Epithelial cell of prostate (primary cell): Measurements from ENCODE around the gene TMEM106A.
A peak's percentile ranks its signal among the peaks of the same experiment; 100 is the strongest.
"Not testable (repeated sequence)": the region's sequence is repeated elsewhere in the genome, so short reads cannot be mapped to it uniquely, and the experiment has no call there.

Source experiments
- DNase-seq: peaks from one replicate; pipeline ENCODE4 v3.0.0-alpha.2; 2011; ENCODE audit warnings: low read depth, low spot score
- H3K27ac ChIP-seq: fragments of 450-650 bp; 2 replicates; pipeline ENCODE4 v1.5.1; 2017; ENCODE audit warnings: mild to moderate bottlenecking

The TMEM106A gene, protein sequence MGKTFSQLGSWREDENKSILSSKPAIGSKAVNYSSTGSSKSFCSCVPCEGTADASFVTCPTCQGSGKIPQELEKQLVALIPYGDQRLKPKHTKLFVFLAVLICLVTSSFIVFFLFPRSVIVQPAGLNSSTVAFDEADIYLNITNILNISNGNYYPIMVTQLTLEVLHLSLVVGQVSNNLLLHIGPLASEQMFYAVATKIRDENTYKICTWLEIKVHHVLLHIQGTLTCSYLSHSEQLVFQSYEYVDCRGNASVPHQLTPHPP

DNA sequence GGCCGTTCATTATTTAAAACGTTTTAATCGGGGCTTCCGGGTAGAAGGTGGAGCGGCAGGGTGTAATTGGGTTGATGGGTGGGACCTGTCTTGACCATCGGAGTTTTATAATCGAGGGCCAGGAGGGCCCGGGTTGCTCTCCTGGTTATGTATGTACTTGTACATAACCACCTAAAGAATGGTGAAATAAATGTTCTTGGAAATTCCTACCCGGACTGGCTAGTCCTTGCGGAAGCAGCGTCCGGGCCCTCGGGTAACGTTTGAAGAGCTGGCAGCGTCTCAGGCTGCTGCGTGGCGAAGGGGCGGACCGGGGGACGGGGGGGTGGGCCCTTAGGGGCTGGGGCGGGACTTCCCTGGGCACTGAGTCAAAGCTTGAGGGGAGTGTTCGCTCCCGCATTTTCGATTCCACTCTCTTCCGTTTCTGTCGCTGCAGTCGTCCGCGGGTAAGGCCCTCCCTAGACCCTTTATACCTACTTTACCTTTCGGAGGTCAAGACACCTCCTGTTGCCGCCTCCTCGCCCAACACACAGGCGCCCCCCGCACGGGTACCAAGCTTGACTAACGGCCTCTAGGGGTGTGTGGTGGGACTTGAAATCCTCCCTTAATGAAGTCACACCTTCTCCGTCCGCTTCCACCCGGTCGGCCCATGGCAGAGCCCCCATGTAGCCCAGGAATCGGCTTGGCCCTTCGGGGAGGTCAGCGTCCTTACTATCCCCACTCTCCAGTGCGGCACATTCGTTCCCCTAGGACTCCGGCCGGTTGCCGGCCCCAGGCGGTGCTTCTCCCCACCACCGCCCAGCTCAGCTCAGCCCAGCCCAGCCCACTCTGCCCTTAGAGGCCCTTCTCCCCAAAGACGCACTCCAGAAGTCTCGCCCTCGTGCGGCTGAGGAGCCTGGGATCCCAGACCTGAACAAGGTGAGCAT is at the start of gene TMEM106A:
TMEM106A (plus strand) TSS at position 396 of the 923 bp plus-strand sequence. CDS start 1,167 bp downstream, outside the sequence.
- peak within 1 kb of the TSS; percentile 73 for H3K27ac ChIP-seq

DNA sequence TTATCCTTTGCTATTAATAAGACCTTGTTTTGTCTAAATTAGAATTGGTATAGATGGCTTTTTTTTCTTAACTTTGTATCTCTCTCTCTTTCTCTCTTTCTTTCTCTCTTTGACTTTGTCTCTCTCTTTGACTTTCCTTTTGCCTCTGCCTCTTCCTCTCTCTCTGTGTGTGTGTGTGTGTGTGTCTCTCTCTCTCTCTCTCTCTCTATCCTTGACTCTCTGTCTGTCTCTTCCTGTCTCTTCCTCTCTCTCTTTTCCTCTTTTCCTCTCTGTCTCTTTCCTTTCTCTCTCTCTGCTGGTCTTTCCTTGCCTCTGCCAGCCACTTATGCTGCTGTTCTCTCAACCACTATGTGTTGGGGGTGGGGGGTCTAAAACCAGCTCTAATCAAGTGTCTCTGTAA is 45.7 kb upstream of the TMEM106A start:
- not testable (repeated sequence) for DNase-seq

More for the DNA sequence above, at the start of gene TMEM106A:
- peak; percentile 46 for DNase-seq

DNA sequence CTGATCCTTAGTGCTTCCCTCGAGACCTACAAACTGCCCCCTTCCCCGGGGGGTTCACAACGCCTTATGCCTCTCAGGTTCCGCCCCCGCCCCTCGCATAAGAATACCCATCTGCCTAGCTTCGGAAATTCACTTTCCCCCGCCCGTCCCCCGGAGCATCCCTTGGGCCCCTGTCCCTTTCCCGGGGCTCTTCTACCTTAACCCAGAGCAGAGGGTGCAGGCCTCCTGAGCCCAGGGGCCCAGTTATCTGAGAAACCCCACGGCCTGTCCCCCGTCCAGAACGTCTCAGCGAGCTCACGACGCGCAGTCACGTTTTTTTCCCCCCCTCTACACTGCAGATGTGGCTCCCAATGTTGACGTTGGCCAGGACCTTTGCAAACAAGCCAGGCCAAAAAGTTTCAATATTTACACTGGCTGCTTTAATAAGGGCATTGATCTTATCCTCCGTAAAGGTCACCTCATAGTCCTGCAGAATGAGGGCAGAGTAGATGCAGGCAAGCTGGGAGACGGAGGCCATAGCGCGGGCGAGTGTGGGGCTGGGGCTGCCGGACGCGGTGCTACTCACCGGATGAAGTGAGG is 42.0 kb upstream of the TMEM106A start:
- DNase-seq: no peak
- H3K27ac ChIP-seq: peak overlapping the region; percentile 94

More for the DNA sequence above, 45.7 kb upstream of the TMEM106A start:
- not testable (repeated sequence) for H3K27ac ChIP-seq

DNA sequence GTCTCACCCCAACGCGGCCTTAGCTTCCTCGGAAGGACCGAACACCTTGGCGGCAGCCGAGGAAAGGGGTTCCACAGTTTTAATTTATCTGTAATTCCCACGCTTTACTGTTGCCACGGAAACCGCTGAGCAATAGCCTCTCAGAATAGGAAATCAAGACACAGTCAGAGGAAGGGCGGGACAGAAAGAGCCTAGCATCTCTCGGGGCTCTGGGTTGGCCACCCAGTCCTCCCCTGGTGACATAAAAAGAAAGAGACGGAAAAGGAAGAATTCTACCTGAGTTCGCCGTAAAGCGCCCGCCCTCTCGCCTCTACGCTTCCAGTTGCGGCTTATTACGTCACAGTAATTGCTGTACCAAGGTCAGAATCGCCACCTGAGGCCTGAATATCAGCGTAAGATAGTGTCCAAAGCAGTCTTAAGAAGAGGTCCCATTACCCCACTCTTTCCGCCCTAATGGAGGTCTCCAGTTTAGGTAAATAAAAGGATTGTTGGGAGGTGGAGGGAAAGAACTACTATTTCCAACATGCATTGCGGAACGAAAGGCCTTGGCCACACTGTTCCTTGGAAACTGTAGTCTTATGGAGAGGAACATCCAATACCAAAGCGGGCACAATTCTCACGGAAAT is 41.4 kb upstream of the TMEM106A start:
- peak; percentile 85 for DNase-seq
- peak overlapping the region; percentile 94 for H3K27ac ChIP-seq

DNA sequence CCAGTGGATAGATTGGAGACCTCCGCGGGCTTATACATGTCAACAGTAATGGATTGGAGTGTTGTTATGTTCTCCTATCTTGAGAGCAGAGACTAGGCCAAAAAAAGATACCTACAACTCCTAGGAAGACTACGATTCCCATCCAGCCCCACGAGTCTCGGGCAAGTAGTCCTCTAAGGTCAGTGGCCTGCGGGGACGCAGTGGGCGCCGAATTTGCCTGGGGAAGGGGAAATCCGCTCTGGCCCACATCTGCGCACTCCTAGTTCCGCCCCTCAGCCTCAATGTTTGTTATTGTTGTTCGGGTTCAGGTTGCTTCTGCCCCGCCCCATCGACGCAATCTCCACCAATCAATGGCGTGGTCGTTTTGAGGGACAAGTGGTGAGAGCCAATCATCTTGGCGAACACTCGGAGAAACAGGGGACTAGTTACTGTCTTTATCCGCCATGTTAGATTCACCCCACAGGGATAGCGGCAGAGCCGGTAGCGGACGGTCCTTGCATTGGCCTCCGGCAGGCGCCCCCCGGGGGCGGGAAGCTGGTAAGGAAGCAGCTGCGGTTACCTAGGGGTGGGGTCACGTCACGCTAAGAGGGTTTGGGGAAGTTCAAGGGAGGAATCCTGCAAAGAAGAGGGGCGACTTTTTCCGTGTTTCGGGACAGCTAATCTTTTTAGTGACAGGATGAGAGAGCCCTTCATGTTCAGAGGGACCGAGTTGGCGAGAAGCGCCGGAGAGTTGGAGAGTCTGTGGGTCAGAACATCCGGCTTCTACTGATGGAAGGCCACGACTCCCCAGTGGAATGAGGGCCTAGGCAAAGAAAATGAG is 40.7 kb upstream of the TMEM106A start, which contains the start of gene NBR1:
NBR1 (plus strand) TSS at position 449 of the 820 bp plus-strand sequence. CDS start 4,586 bp downstream, outside the sequence.
- H3K27ac ChIP-seq: peak within 1 kb of the TSS; percentile 94
- DNase-seq: peak; percentile 87

DNA sequence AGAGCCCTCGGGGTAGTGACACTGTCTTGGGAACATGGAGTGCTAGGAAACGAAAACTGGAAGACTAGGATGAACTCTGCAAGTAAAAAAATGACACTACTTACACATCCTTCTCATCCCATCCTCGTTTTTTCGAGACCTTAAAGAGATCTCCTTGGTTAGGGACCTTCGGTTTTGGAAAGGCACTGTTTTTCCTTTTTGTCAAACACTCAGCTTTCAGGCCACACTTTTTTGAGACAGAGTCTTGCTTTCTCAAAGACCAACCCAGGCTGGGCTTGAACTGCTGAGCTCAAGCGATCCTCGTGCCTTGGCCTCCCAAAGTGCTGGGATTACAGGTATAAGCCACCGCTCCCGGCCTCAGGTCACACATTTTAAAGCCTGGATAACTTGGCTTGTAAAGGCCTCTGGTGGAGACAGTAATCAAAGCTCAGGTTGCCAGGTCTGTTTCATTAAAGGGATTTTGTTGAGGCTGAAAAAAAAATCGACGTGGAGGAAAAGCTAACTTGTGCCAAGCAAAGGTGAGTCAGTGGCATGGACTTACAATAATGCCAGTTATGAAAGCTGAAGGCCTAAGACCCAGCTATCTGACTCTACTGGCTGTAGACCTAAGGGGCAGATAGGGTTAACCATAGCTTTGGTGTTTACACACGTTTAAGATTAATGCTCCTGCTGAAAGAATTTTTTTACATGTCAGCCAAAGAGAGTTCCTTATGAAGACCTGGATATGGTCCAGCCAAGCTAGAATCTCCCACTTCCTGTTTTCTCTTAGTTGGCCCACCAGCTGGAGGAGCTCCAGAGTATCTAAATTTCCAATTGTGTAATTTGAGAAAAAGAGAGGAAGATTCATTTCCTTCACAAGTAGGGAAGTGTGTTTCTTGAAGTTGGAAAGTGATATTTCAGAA is 39.8 kb upstream of the TMEM106A start:
- peak overlapping the region; percentile 94 for H3K27ac ChIP-seq
- DNase-seq: peak; percentile 81

DNA sequence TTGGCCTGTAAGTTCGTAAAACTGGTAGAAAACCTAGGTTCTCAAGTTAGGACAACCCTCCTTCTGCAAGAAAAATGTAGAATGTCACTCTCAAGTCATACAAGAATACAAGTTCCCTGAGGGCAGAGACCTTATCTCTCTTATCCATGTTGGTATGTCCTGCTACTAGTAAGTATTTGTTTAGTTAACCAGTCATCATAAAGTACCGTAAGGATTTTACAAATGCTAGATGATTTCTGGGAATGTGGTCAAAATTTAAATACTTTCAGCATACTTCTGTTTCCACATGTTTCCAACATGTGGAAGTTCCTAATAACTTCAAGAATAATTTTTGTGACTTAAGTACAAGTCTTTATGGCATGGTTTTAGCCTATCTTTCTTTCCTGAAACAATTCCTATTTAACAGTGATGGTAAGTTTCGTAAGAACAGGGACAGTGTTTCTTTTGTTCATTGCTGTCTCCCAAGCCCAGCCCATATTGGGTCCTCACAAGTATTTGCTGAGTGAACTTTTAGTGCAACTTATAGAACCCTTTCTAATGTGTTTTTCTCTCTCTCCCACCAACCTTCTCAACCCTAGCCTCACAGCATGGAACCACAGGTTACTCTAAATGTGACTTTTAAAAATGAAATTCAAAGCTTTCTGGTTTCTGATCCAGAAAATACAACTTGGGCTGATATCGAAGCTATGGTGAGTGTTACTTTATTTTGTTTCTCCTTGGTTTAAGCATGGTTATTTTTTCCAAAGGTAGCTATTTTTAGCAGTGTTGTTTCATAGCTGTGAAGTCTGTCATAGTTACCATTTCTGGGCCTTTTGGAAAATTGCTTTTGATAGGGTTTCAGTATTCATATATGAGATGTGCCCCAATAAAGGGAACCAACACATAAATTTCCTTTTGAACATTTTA is 36.2 kb upstream of the TMEM106A start:
- H3K27ac ChIP-seq: no peak overlapping the region
- no peak for DNase-seq

DNA sequence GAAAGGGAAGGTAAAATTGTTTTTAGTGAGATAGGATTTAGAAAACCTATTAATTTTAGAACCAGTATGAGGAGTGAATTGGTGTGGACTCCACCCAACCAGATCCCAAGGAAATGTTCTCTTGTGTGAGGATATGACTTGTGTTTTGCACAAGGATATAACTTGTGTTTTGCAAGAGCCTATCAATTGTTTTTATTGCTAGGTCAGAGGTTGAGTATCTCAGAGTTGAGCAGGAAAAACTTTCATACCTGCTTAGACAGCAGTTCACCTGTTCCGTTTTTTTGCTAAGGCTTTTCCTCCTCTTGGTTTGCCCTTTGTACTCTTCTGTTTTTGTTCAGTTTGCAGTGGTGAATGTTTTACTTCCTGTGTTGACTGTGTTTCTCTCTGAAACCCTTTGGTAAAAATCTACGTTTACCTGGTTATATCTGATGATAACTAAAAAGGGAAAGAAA is 35.5 kb upstream of the TMEM106A start:
- DNase-seq: no peak
- no peak overlapping the region for H3K27ac ChIP-seq

DNA sequence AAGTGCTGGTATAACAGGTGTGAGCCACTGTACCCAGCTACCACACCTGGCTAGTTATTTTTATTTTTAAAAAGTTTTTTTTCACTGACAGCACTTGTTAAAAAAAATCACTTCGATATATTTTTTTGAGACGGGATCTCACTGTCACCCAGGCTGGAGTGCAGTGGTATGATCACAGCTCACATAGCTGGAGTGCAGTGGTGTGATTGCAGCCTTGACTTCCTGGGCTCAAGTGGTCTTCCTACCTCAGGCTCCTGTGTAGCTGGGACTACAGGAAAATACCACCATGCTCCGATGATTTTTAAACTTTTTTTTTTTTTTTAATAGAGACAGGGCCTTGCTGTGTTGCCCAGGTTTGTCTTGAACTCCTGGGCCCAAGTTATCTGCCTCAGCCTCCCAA is 27.8 kb upstream of the TMEM106A start:
- H3K27ac ChIP-seq: no peak overlapping the region
- no peak for DNase-seq

DNA sequence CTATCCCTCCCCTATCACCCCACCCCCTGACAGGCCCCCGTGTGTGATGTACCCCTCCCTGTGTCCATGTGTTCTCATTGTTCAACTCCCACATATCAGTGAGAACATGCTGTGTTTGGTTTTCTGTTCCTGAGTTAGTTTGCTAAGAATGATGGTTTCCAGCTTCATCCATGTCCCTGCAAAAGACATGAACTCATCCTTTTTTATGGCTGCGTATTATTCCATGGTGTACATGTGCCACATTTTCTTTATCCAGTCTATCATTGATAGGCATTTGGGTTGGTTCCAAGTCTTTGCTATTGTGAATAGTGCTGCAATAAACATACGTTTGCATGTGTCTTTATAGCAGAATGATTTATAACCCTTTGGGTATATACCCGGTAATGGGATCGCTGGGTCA is 25.0 kb upstream of the TMEM106A start:
- DNase-seq, H3K27ac ChIP-seq: not testable (repeated sequence)

DNA sequence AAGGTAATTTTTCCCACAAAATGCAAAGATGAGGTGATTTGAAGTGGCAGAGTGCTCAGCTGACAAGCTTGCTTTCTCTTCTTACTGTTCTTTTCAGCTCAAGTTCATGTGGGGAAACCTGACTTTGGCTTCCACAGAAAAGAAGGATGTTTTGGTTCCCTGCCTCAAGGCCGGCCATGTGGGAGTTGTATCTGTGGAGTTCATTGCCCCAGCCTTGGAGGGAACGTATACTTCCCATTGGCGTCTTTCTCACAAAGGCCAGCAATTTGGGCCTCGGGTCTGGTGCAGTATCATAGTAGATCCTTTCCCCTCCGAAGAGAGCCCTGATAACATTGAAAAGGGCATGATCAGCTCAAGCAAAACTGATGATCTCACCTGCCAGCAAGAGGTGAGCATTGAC is 18.4 kb upstream of the TMEM106A start:
- no peak overlapping the region for H3K27ac ChIP-seq
- no peak for DNase-seq

DNA sequence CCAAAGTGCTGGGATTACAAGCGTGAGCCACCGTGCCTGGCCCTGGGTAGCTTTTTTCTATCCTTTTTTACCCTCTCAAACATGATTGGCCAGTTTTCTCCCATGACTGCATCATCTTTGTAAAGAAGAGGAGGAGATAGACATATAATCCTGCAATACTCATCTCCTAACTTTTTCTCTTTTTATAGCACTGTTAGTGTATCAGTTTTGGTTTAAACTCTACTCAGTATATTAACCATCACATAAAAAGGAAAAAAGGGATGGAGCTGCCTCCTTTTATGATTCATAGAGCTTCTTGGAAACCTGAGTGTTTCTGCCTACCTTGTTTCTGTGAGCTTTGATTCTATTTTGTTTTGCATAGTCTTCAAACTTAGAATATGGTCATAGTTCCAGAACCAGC is 12.0 kb upstream of the TMEM106A start:
- no peak overlapping the region for H3K27ac ChIP-seq
- DNase-seq: no peak

DNA sequence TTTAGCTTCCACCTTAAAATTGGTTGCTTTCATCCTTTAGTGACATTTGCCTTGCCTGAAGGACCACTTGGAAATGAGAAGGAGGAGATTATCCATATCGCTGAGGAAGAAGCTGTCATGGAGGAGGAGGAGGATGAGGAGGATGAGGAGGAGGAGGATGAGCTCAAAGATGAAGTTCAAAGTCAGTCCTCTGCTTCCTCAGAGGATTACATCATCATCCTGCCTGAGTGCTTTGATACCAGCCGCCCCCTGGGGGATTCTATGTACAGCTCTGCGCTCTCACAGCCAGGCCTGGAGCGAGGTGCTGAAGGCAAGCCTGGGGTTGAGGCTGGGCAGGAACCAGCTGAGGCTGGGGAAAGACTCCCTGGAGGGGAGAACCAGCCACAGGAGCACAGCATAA is 11.5 kb upstream of the TMEM106A start:
- H3K27ac ChIP-seq: no peak overlapping the region
- DNase-seq: no peak

DNA sequence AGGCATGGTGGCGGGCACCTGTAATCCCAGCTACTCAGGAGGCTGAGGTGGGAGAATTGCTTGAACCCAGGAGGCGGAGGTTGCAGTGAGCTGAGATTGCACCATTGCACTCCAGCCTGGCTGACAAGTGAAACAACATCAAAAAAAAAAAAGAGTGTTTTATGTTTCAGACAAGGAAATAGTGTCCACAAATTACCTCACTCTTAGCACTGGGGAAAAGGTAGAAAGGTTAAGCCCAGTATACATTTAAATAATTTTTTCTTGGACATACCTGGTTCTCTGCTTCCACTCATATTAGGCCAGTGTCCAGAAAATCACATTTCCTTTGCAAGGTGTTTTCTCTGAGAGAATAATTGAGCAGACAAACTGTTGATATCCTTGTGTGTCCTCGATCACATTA is 8.7 kb upstream of the TMEM106A start:
- not testable (repeated sequence) for H3K27ac ChIP-seq, DNase-seq

DNA sequence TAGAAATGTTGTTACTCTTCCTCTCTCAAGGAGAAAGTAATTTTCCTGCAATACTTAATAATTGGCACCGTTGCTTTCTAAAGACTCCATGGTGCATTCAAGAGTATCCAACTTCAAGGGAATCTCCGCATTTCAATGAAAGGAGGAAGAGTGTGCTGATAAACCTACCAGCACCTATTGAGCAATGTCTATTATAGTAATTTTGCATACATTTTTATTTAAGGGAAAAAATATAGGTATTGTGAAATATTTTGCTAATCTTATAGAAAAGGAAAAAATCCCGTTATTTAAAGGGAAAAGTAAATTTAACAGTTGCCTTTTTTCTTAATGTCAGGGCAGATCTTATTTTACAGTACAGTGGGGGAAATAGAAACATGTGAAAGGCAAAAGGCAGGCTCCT is 1.1 kb upstream of the TMEM106A start:
- DNase-seq: no peak
- H3K27ac ChIP-seq: peak overlapping the region; percentile 73

DNA sequence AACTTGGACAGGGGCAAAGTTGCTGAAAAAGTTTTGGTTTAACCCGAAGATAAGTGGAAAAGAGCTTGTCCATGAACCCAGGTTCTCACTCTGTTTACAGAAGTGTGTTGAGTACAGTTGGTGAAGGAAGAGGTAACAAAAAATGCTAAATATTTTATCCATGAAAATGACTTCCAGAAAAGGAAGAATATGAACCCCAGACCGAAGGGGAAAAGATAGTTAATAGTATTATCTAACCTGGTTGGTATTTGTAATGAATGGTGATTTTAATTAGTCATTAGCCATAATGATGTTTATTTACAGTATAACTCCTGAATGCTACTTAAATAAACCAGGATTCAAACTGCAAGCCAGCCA is 574 bp upstream of the TMEM106A start:
- no peak for DNase-seq
- peak overlapping the region; percentile 73 for H3K27ac ChIP-seq

DNA sequence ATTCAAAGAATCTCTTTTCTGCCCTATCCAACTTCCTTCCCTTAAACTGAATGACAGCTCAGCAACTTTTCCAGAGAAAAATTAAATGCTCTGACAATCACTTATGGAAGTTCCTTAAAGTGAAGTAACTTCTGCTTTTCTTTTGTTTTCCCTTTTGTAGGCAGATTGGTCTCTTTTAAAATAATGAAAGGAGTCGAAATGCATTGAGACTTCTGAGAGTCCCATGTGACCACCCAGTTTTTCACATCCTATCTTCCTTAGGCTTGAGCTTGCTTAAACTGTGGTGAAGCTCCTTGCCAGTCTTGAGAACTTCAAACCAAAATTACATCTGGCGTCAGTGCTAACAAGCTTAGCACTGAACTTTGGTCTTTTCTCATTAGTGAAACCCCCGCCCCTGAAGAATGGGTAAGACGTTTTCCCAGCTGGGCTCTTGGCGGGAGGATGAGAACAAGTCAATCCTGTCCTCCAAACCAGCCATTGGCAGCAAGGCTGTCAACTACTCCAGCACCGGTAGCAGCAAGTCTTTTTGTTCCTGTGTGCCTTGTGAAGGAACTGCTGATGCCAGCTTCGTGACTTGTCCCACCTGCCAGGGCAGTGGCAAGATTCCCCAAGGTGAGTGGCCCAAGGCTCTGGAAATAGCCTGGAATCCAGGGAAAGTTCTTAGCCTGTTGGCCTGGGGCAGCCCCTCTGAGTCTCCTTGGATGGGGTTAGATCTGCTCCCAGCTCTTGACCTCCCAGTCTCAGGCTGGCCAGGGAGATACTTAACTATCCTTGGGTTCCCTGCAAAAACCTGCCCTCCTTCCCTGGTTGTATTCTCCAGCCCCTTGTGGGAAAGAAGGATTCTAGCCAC is 1.2 kb downstream of the TMEM106A start:
- DNase-seq: no peak
- H3K27ac ChIP-seq: no peak overlapping the region
